ENCODE data around the gene HEATR3.

- TF ChIP-seq GATA3 (IDR thresholded peaks at IDR 0.05; ENCODE audit: low read depth, low read length) (no peak), GATA2 (IDR thresholded peaks at IDR 0.05; ENCODE audit: low read depth, low read length) (no peak)
Measured at GRCh38 chr16:50092891-50093290, 27.1 kb downstream of the HEATR3 start.
